H1 (cell line): ENCODE measurements around the gene FUT2. TPM values are rescaled to one million over a fixed set of nuclear protein-coding genes. Genes with fewer than 3 reads are reported as not detected.

Source experiments
- SAP30 ChIP-seq: fragments of 300-600 bp; sonication (generic); IDR thresholded peaks from 2 replicates; pipeline ENCODE4 v1.7.1; 2012; ENCODE audit warnings: low read length, moderate library complexity, mild to moderate bottlenecking, inconsistent platforms; ENCODE audit not compliant: insufficient read depth, insufficient replicate concordance
- polyA plus RNA-seq, 7 experiments: library from polyadenylated mRNA; depleted of rRNA in 3 of 7; stranded (reverse) in 5 of 7; unstranded in 2 of 7; fragments of >200 nt in 5 of 7; fragments of 200-250 nt in 2 of 7; gene quantifications; 1 replicate in 5 of 7; 2 replicates in 1 of 7; 4 replicates in 1 of 7; pipeline versions ENCODE4 v1.2.1 to v1.2.3, GENCODE V29; 2011 to 2013; ENCODE audit warnings: missing spikeins in 2 of 7, mixed read lengths in 2 of 7
- total RNA-seq: library from RNA; stranded (reverse); fragmentation: NEBNext Ultra II Directional; extraction: Animal tissue kit (Norgen Biotek cat#: 25700); gene quantifications from 2 replicates; pipeline ENCODE4 v1.2.1, GENCODE V29; 2021

Gene FUT2
- total and polyA plus RNA-seq, 2 of the 8 experiments (the other 6 are each of a cell fraction or from before 2014, with no cell fraction given) = 5.0 to 5.6 TPM

- TF ChIP-seq SAP30 = no peak
Measured at GRCh38 chr19:48737360-48737998, 41.7 kb downstream of the FUT2 start (continued).
